Measurements from ENCODE around the gene TAF1L.

DNA sequence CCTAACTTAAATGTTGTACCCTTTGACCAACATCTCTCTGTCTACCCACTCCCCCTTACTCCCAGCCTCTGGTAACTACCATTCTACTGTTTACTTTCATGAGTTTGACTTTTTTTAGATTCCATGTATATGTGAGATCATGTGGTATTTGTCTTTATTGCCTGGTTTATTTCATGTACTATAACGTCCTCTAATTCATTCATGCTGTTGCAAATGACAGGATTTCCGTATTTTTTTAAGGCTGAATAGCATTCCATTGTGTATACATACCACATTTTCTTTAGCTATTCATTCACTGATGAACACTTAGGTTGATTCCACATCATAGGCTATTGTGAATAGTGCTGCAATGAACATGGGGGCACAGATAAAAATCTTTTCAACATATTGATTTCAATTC is 50.7 kb downstream of the TAF1L start:
- TF ChIP-seq POLR2A (IDR thresholded peaks at IDR 0.05): no peak
- TF ChIP-seq, protein P1, sequence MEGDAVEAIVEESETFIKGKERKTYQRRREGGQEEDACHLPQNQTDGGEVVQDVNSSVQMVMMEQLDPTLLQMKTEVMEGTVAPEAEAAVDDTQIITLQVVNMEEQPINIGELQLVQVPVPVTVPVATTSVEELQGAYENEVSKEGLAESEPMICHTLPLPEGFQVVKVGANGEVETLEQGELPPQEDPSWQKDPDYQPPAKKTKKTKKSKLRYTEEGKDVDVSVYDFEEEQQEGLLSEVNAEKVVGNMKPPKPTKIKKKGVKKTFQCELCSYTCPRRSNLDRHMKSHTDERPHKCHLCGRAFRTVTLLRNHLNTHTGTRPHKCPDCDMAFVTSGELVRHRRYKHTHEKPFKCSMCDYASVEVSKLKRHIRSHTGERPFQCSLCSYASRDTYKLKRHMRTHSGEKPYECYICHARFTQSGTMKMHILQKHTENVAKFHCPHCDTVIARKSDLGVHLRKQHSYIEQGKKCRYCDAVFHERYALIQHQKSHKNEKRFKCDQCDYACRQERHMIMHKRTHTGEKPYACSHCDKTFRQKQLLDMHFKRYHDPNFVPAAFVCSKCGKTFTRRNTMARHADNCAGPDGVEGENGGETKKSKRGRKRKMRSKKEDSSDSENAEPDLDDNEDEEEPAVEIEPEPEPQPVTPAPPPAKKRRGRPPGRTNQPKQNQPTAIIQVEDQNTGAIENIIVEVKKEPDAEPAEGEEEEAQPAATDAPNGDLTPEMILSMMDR (IDR thresholded peaks at IDR 0.05): no peak
